Measurements from ENCODE around the gene EXOC6B.

EXOC6B gene

GRCh38 chr2:72830273-72830672, 4.4 kb upstream of the EXOC6B start:
- no peak for DNase-seq (ENCODE audit: low read depth, low spot score)

- DNase-seq (ENCODE audit: low read depth, low spot score), result no peak
Observed at GRCh38 chr2:72828840-72829507, 3.1 kb upstream of the EXOC6B start.

DNA sequence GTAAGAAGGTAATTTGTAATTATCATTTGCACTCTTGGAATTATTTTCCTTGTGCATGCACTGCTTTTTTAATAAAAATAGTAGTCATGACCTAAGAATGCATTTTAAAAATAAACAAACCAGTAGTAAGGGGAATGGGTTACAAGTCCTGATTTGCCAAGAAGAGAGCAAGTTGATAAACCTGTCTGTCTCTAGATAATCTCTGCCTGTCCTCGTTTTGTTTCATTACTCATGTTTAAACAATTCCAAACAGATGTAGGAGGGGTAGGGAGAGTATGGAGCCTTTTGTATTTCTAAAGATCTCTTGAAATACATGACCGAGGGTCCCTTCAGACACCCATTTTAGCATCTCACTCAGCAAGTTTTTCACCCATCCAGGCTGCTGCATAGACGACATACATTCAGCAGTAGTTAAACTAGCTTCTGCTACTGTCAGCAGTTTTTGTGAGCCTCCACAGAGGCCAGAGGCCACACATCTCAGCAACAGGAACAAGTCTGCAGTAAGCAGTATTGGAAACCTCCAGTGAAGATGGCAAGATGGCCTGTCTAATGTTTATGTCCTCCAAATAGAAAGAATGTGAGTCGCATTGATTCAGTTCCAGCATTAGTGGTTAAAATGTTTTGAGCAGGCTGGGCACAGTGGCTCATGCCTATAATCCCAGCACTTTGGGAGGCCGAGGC, 2.3 kb upstream of the EXOC6B start:
- DNase-seq (ENCODE audit: low read depth, low spot score), result no peak

- DNase-seq (ENCODE audit: low read depth, low spot score), result no peak
Observed at GRCh38 chr2:72827487-72827886, 1.7 kb upstream of the EXOC6B start.

- DNase-seq (ENCODE audit: low read depth, low spot score), result no peak
Observed at GRCh38 chr2:72826156-72826477, 284 bp upstream of the EXOC6B start.

DNA sequence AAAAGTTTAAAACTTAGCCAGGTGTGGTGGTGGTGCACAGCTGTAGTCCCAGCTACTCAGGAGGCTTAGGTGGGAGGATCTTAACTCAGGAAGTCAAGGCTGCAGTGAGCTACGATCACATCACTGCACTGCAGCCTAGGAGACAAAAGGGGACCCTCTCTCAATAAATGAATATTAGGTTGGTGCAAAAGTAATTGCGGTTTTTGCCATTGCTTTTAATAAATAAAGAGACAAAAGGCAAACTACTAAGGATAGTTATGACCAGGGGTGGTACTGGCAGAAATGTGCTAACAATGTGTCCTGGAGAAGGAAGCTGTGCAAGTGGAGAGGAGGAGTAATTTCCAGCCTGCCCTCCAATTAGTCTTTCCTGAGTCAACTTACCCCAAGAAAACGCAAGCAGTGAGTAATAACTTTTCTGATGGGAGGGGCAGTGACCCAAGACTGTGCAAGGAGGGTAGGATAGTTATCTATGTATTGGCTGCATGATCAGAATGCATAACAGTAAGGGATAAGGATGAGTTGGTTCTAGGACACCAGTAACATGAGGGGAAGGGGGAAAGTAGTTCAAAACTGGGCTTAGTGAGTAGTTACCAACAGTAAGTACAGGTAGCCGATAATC, 1.5 kb downstream of the EXOC6B start:
- DNase-seq (ENCODE audit: low read depth, low spot score), result no peak

DNA sequence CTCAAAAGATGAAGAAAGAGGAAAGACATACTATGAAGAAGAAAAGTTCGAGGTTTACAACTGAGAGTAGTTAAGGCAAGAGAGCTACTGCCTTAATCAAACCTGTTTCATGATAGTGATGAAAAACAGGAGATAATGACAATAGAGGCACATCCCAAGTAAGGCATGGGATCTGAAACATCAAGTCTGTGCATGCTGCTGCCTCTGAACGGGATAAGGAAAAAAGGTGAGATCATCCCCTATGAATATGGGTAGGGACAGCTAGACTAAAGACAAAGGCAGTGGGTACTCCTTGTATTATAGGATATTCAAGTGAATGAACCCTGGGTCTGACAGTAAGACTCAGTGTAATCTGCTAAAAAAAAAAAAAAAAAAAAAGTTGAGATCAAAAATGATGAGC, 3.0 kb downstream of the EXOC6B start:
- no peak for DNase-seq (ENCODE audit: low read depth, low spot score)

- no peak for DNase-seq (ENCODE audit: low read depth, low spot score)
Observed at GRCh38 chr2:72821983-72822382, 3.9 kb downstream of the EXOC6B start.

- no peak for DNase-seq (ENCODE audit: low read depth, low spot score)
Observed at GRCh38 chr2:72821118-72821517, 4.7 kb downstream of the EXOC6B start.

GRCh38 chr2:72819501-72819900, 6.3 kb downstream of the EXOC6B start:
- DNase-seq (ENCODE audit: low read depth, low spot score), result no peak

GRCh38 chr2:72815655-72816278, 10.1 kb downstream of the EXOC6B start:
- DNase-seq (ENCODE audit: low read depth, low spot score), result no peak

- DNase-seq (ENCODE audit: low read depth, low spot score), result no peak
Observed at GRCh38 chr2:72813841-72814240, 12.0 kb downstream of the EXOC6B start.

- no peak for DNase-seq (ENCODE audit: low read depth, low spot score)
Observed at GRCh38 chr2:72810165-72810564, 15.7 kb downstream of the EXOC6B start.

GRCh38 chr2:72809095-72809494, 16.7 kb downstream of the EXOC6B start:
- no peak for DNase-seq (ENCODE audit: low read depth, low spot score)

DNA sequence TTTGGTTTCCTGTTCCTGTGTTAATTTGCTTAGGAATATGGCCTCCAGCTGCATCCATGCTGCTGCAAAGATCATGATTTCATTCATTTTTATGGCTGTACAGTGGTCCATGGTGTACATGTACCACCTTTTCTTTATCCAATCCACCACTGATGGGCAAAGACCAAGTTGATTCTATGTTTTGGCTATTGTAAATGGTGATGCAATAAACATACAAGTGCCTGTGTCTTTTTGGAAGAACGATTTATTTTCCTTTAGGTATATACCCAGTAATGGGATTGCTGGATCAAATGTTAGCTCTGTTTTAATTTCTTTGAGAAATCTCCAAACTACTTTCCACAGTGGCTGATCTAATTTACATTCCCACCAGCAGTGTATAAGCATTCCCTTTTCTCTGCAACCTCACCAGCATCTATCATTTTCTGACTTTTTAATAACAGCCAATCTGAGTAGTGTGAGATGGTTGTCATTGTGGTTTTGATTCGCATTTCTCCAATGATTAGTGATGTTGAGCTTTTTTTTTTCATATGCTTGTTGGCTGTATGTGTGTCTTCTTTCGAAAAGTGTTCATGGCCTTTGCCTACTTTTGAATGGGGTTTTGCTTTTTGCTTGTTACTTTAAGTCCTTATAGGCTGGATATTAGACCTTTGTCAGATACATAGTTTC, 19.4 kb downstream of the EXOC6B start:
- DNase-seq (ENCODE audit: low read depth, low spot score), result no peak

- DNase-seq (ENCODE audit: low read depth, low spot score), result no peak
Observed at GRCh38 chr2:72803626-72804320, 22.1 kb downstream of the EXOC6B start.

GRCh38 chr2:72803151-72803550, 22.7 kb downstream of the EXOC6B start:
- DNase-seq (ENCODE audit: low read depth, low spot score), result no peak

- no peak for DNase-seq (ENCODE audit: low read depth, low spot score)
Observed at GRCh38 chr2:72800492-72800891, 25.3 kb downstream of the EXOC6B start.

GRCh38 chr2:72797740-72798139, 28.1 kb downstream of the EXOC6B start:
- no peak for DNase-seq (ENCODE audit: low read depth, low spot score)

DNA sequence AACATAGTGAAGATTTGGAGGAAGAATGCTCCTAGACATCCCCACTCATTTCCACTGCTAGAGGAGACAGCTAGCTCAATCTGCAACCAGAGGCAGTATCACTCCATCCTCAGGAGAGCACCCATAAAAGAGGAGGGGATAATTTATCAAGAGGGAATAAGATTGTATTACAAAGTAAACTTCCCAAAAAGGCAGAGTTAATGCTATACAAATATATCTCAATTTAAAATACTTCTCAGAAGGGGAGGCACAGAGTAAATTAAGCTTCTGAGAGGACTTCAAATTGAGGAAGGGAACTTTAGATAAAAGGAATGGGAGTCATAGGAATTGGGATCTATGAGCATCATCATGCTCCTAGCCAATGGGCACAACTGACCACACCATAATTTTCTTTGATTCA, 29.1 kb downstream of the EXOC6B start:
- DNase-seq (ENCODE audit: low read depth, low spot score), result no peak

- no peak for DNase-seq (ENCODE audit: low read depth, low spot score)
Observed at GRCh38 chr2:72794572-72794971, 31.3 kb downstream of the EXOC6B start.
